Stimulated activated CD8-positive, alpha-beta memory T cell treated with anti-CD3 and anti-CD28 coated beads, Interleukin-12 subunit alpha, Interleukin-12 subunit beta, amount 100 ng/mL, for 24 hours (primary cell): Measurements from ENCODE around the gene PGLYRP4.

Experiments
- DNase-seq: peaks from one replicate; pipeline ENCODE4 v3.0.0-alpha.2; 2020; ENCODE audit errors: extremely low read depth

Gene PGLYRP4

GRCh38 chr1:153348511-153349362 is at the start of gene PGLYRP4:
Gene PGLYRP4, minus strand, starts transcription at chr1:153348841. Its CDS starts 909 bp downstream, at chr1:153347932.
- no peak for DNase-seq

GRCh38 chr1:153397924-153398651 is 49.4 kb upstream of the PGLYRP4 start:
- DNase-seq = no peak

- DNase-seq = no peak
Measured at GRCh38 chr1:153397051-153397923, 48.6 kb upstream of the PGLYRP4 start.

GRCh38 chr1:153396461-153396860 is 47.8 kb upstream of the PGLYRP4 start:
- no peak for DNase-seq

GRCh38 chr1:153395776-153396175 is 47.1 kb upstream of the PGLYRP4 start:
- DNase-seq = no peak

- DNase-seq = no peak
Measured at GRCh38 chr1:153395136-153395685, 46.6 kb upstream of the PGLYRP4 start.

GRCh38 chr1:153394391-153394790 is 45.8 kb upstream of the PGLYRP4 start:
- no peak for DNase-seq

- no peak for DNase-seq
Measured at GRCh38 chr1:153393926-153394325, 45.3 kb upstream of the PGLYRP4 start.

- DNase-seq = no peak
Measured at GRCh38 chr1:153392822-153393221, 44.2 kb upstream of the PGLYRP4 start.

- DNase-seq = no peak
Measured at GRCh38 chr1:153392258-153392657, 43.6 kb upstream of the PGLYRP4 start.

GRCh38 chr1:153390938-153391710 is 42.5 kb upstream of the PGLYRP4 start, which contains the start of gene S100A8:
Gene S100A8, minus strand, starts transcription at chr1:153391073. Its CDS starts 538 bp downstream, at chr1:153390535.
- no peak for DNase-seq

- DNase-seq = no peak
Measured at GRCh38 chr1:153389973-153390879, 41.6 kb upstream of the PGLYRP4 start.

GRCh38 chr1:153389401-153389800 is 40.8 kb upstream of the PGLYRP4 start:
- DNase-seq = no peak

GRCh38 chr1:153387785-153388184 is 39.1 kb upstream of the PGLYRP4 start:
- DNase-seq = no peak

GRCh38 chr1:153387001-153387400 is 38.4 kb upstream of the PGLYRP4 start:
- DNase-seq = no peak

- DNase-seq = no peak
Measured at GRCh38 chr1:153386500-153386901, 37.9 kb upstream of the PGLYRP4 start.

GRCh38 chr1:153384958-153385580 is 36.4 kb upstream of the PGLYRP4 start:
- DNase-seq = no peak

- no peak for DNase-seq
Measured at GRCh38 chr1:153380711-153381110, 32.1 kb upstream of the PGLYRP4 start.

- DNase-seq = no peak
Measured at GRCh38 chr1:153379591-153379990, 30.9 kb upstream of the PGLYRP4 start.
